ENCODE results near the gene NCK2. TPM values are rescaled to one million over a fixed set of nuclear protein-coding genes. Genes with fewer than 3 reads are reported as not detected.

The NCK2 gene
- total and polyA plus RNA-seq, 2 experiments from 2014 or later, result 72.6 to 100 TPM

GRCh38 chr2:105808423-105809096 lies 63.8 kb downstream of the NCK2 start:
- H3K9me3 ChIP-seq (ENCODE audit: low read depth), result no peaks in the 10 kb centered on the region
- peaks cover 84% of the 10 kb centered on the region for H4K20me1 ChIP-seq (ENCODE audit: insufficient read depth, poor library complexity, severe bottlenecking)
- H3K4me1 ChIP-seq (ENCODE audit: insufficient read depth), result peaks cover 42% of the 10 kb centered on the region
- H3K79me2 ChIP-seq, result peaks cover 91% of the 10 kb centered on the region
- no peaks in the 10 kb centered on the region for H3K27me3 ChIP-seq
- TF ChIP-seq EZH2phosphoT487 (IDR thresholded peaks at IDR 0.05; ENCODE audit: low read depth, severe bottlenecking, unreplicated experiment) (no peak), EZH2 (IDR thresholded peaks at IDR 0.05; ENCODE audit: borderline replicate concordance) (no peak), CTCF (IDR thresholded peaks at IDR 0.05; ENCODE audit: poor library complexity) (no peak)
- no peak for DNase-seq (ENCODE audit: low spot score)
- H3K36me3 ChIP-seq (replicated peaks; ENCODE audit: insufficient read depth, low read depth), result no peaks in the 10 kb centered on the region
- no peak overlapping the region for H3K4me3 ChIP-seq
- no peak overlapping the region for H2AFZ ChIP-seq
- H3K27ac ChIP-seq, result no peak overlapping the region
- no peak overlapping the region for H3K4me2 ChIP-seq
- H3K9me2 ChIP-seq (replicated peaks; ENCODE audit: insufficient read depth), result no peaks in the 10 kb centered on the region
- 88% methylated on average over 8 of the region's 8 CpGs for WGBS (ENCODE audit: low lambda C conversion rate, missing lambda C conversion rate)

GRCh38 chr2:105809097-105809473 lies 64.4 kb downstream of the NCK2 start:
- peaks cover 91% of the 10 kb centered on the region for H3K79me2 ChIP-seq
- H4K20me1 ChIP-seq (ENCODE audit: insufficient read depth, poor library complexity, severe bottlenecking), result peaks cover 83% of the 10 kb centered on the region

GRCh38 chr2:105809723-105810122 lies 65.0 kb downstream of the NCK2 start:
- Histone ChIP-seq H3K4me1 (ENCODE audit: insufficient read depth) (peaks cover 38% of the 10 kb centered on the region), H4K20me1 (ENCODE audit: insufficient read depth, poor library complexity, severe bottlenecking) (peaks cover 81% of the 10 kb centered on the region), H3K27me3 (no peaks in the 10 kb centered on the region), H3K27ac (peak overlapping the region; percentile 9), H3K9me3 (ENCODE audit: low read depth) (no peaks in the 10 kb centered on the region), H3K79me2 (peaks cover 91% of the 10 kb centered on the region), H3K4me3 (no peak overlapping the region), H3K36me3 (replicated peaks; ENCODE audit: insufficient read depth, low read depth) (no peaks in the 10 kb centered on the region), H3K4me2 (no peak overlapping the region), H3K9me2 (replicated peaks; ENCODE audit: insufficient read depth) (no peaks in the 10 kb centered on the region), H2AFZ (no peak overlapping the region)
- TF ChIP-seq CTCF (IDR thresholded peaks at IDR 0.05; ENCODE audit: poor library complexity), result no peak
- TF ChIP-seq EZH2 (IDR thresholded peaks at IDR 0.05; ENCODE audit: borderline replicate concordance), result no peak
- no peak for TF ChIP-seq EZH2phosphoT487 (IDR thresholded peaks at IDR 0.05; ENCODE audit: low read depth, severe bottlenecking, unreplicated experiment)
- no peak for DNase-seq (ENCODE audit: low spot score)
- 91% methylated on average over 3 of the region's 3 CpGs for WGBS (ENCODE audit: low lambda C conversion rate, missing lambda C conversion rate)

More at GRCh38 chr2:105809097-105809473, 64.4 kb downstream of the NCK2 start:
- TF ChIP-seq EZH2phosphoT487 (IDR thresholded peaks at IDR 0.05; ENCODE audit: low read depth, severe bottlenecking, unreplicated experiment), result no peak
- TF ChIP-seq CTCF (IDR thresholded peaks at IDR 0.05; ENCODE audit: poor library complexity), result no peak
- no peak for TF ChIP-seq EZH2 (IDR thresholded peaks at IDR 0.05; ENCODE audit: borderline replicate concordance)
- DNase-seq (ENCODE audit: low spot score), result no peak
- Histone ChIP-seq H3K4me3 (no peak overlapping the region), H3K4me1 (ENCODE audit: insufficient read depth) (peaks cover 41% of the 10 kb centered on the region), H2AFZ (no peak overlapping the region), H3K4me2 (no peak overlapping the region), H3K9me3 (ENCODE audit: low read depth) (no peaks in the 10 kb centered on the region), H3K27ac (peak overlapping the region; percentile 9), H3K9me2 (replicated peaks; ENCODE audit: insufficient read depth) (no peaks in the 10 kb centered on the region), H3K27me3 (no peaks in the 10 kb centered on the region), H3K36me3 (replicated peaks; ENCODE audit: insufficient read depth, low read depth) (no peaks in the 10 kb centered on the region)
- whole genome bisulfite sequencing (ENCODE audit: low lambda C conversion rate, missing lambda C conversion rate), result 100% methylated on average over 4 of the region's 4 CpGs
